ENCODE data around the gene SUGCT.

DNA sequence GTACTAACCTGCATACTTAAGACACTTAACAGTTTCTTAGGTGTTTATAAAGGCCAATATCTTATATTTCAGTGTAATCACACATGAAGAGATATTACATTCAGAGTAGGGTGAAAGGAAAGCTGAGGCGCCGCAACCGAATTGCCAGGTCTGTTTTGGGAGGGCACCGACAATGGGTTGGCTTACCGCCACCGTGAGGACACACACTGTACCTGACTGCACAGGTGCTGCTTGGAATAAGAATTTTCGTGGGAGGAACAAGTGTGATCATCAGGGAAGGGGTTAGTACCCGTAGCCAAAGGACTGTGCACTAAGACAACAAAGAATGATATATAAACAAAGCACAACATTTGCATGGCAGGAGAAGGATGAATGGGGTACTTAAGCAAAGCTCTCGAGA is 591.8 kb downstream of the SUGCT start:
- no peak for TF ChIP-seq POLR2AphosphoS5 (IDR thresholded peaks at IDR 0.05; ENCODE audit: low read depth, low read length)
- no peak for TF ChIP-seq TAF1 (IDR thresholded peaks at IDR 0.05; ENCODE audit: borderline replicate concordance, insufficient read depth, low read length)
- TF ChIP-seq, protein P1, sequence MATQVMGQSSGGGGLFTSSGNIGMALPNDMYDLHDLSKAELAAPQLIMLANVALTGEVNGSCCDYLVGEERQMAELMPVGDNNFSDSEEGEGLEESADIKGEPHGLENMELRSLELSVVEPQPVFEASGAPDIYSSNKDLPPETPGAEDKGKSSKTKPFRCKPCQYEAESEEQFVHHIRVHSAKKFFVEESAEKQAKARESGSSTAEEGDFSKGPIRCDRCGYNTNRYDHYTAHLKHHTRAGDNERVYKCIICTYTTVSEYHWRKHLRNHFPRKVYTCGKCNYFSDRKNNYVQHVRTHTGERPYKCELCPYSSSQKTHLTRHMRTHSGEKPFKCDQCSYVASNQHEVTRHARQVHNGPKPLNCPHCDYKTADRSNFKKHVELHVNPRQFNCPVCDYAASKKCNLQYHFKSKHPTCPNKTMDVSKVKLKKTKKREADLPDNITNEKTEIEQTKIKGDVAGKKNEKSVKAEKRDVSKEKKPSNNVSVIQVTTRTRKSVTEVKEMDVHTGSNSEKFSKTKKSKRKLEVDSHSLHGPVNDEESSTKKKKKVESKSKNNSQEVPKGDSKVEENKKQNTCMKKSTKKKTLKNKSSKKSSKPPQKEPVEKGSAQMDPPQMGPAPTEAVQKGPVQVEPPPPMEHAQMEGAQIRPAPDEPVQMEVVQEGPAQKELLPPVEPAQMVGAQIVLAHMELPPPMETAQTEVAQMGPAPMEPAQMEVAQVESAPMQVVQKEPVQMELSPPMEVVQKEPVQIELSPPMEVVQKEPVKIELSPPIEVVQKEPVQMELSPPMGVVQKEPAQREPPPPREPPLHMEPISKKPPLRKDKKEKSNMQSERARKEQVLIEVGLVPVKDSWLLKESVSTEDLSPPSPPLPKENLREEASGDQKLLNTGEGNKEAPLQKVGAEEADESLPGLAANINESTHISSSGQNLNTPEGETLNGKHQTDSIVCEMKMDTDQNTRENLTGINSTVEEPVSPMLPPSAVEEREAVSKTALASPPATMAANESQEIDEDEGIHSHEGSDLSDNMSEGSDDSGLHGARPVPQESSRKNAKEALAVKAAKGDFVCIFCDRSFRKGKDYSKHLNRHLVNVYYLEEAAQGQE (IDR thresholded peaks at IDR 0.05; ENCODE audit: insufficient read depth in 1 of 2, low read depth in 2 of 2, low read length in 2 of 2): no peak
- no peak for TF ChIP-seq SIN3A (IDR thresholded peaks at IDR 0.05; ENCODE audit: borderline replicate concordance, insufficient read depth, low read length)
- no peak for TF ChIP-seq FOXP2 (optimal IDR thresholded peaks at IDR 0.05; ENCODE audit: borderline replicate concordance, extremely low read depth, extremely low read length, insufficient read depth)
